Measurements from ENCODE around the gene UTP4. TPM values are rescaled to one million over a fixed set of nuclear protein-coding genes. Genes with fewer than 3 reads are reported as not detected.
A peak's percentile ranks its signal among the peaks of the same experiment; 100 is the strongest.

Gene UTP4
- total and polyA plus RNA-seq, 3 experiments from 2014 or later = 59.0 to 155 (median 150) TPM

- peaks cover 4% of the 10 kb centered on the region for H3K4me1 ChIP-seq (ENCODE audit: insufficient read depth, low read length)
- Mint-ChIP-seq H3K27ac (peak overlapping the region in 1 of 8 donors; percentile 51), H3K9me3 (no peaks in the 10 kb centered on the region), H3K4me3 (no peak overlapping the region), H3K4me1 (peaks cover 14 to 24% (median 21%) of the 10 kb centered on the region in 3 donors), H3K27me3 (no peaks in the 10 kb centered on the region), H3K36me3 (peaks cover 5 to 33% (median 11%) of the 10 kb centered on the region in 3 donors)
- POLR2A ChIA-PET = no interaction called here
- DNase-seq = no peak
- no peaks in the 10 kb centered on the region for H3K27me3 ChIP-seq (ENCODE audit: insufficient read depth, low read length, poor library complexity, severe bottlenecking)
- H3K4me3 ChIP-seq (ENCODE audit: low read length) = no peak overlapping the region
- H3K9me3 ChIP-seq (ENCODE audit: low read length) = no peaks in the 10 kb centered on the region
- CTCF ChIA-PET = no interaction called here
- H3K36me3 ChIP-seq (ENCODE audit: insufficient read depth, low read length) = peaks cover 11% of the 10 kb centered on the region
- H3K27ac ChIP-seq (ENCODE audit: low read depth, low read length) = no peak overlapping the region
Observed at GRCh38 chr16:69171325-69172084, 39.1 kb downstream of the UTP4 start.

DNA sequence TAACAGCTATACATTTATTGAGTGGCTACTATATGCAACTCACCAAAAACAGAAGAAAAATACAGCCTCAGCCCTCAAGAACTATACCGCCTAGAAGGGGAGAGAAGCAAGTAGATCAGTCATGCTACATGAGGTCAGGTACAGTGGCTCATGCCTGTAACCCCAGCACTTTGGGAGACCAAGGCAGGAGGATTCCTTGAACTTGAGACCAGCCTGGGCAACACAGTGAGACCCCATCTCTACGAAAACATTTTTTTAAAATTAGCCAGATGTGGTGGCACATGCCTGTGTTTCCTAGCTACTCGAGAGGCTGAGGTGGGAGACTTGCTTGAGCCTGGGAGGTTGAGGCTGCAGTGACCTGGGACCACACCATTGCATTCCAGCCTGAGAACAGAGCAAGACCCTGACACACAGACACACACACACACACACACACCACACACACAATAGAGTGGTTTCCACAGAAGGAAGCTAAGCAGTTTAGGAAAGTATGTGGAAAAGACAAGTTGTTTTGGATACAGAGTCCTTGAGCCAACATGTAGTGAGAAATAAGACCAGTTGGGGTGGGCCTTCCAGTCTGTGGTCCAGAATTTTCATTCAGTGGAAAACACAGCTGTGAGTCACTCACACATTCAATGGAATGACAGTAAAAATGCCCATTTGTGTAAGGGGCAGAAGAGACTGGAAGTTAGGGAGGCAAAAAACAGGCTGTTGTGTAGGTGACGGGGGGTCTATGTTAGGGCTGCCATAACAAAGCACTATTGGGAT is 43.8 kb downstream of the UTP4 start:
- no peaks in the 10 kb centered on the region for H3K9me3 Mint-ChIP-seq
- no peaks in the 10 kb centered on the region for H3K27me3 ChIP-seq (ENCODE audit: insufficient read depth, low read length, poor library complexity, severe bottlenecking)

GRCh38 chr16:69179328-69180010 is 47.0 kb downstream of the UTP4 start:
- no peak overlapping the region for H3K4me3 ChIP-seq (ENCODE audit: low read length)
- peak overlapping the region in 1 of 7 donors; percentile 28 for H3K4me3 Mint-ChIP-seq
- H3K27me3 ChIP-seq (ENCODE audit: insufficient read depth, low read length, poor library complexity, severe bottlenecking) = no peaks in the 10 kb centered on the region
- peaks cover 3 to 6% (median 5%) of the 10 kb centered on the region in 3 donors for H3K4me1 Mint-ChIP-seq
- H3K9me3 Mint-ChIP-seq = no peaks in the 10 kb centered on the region
- no peaks in the 10 kb centered on the region for H3K36me3 Mint-ChIP-seq
- CTCF ChIA-PET = interaction anchor here (1.0 to 1.2 kb wide), 2 partner anchors 9 to 29 kb away, joined by 3 read pairs; no protein-coding TSS in a partner anchor
- no peak overlapping the region for H3K27ac ChIP-seq (ENCODE audit: low read depth, low read length)
- DNase-seq = no peak
- no peaks in the 10 kb centered on the region for H3K36me3 ChIP-seq (ENCODE audit: insufficient read depth, low read length)
- POLR2A ChIA-PET = interaction anchor here (0.6 to 0.7 kb wide), 3 partner anchors 13 to 144 kb away, joined by 3 to 7 read pairs (median 4); no protein-coding TSS in a partner anchor
- H3K27ac Mint-ChIP-seq = peak overlapping the region in 1 of 8 donors; percentile 60
- H3K27me3 Mint-ChIP-seq = no peaks in the 10 kb centered on the region
- H3K4me1 ChIP-seq (ENCODE audit: insufficient read depth, low read length) = no peaks in the 10 kb centered on the region
- no peaks in the 10 kb centered on the region for H3K9me3 ChIP-seq (ENCODE audit: low read length)

More for the DNA sequence above, 43.8 kb downstream of the UTP4 start:
- Mint-ChIP-seq H3K4me1 (peaks cover 4 to 13% (median 5%) of the 10 kb centered on the region in 3 donors), H3K4me3 (no peak overlapping the region), H3K27ac (peak overlapping the region in 1 of 8 donors; percentile 33), H3K36me3 (peaks cover 0 to 3% (median 1%) of the 10 kb centered on the region in 3 donors), H3K27me3 (no peaks in the 10 kb centered on the region)
- no peak overlapping the region for H3K4me3 ChIP-seq (ENCODE audit: low read length)
- DNase-seq = no peak
- no peaks in the 10 kb centered on the region for H3K4me1 ChIP-seq (ENCODE audit: insufficient read depth, low read length)
- H3K9me3 ChIP-seq (ENCODE audit: low read length) = no peaks in the 10 kb centered on the region
- CTCF ChIA-PET = interaction anchor here (0.9 kb wide), 1 partner anchor 9 kb away, joined by 3 read pairs; no protein-coding TSS in a partner anchor
- H3K27ac ChIP-seq (ENCODE audit: low read depth, low read length) = no peak overlapping the region
- H3K36me3 ChIP-seq (ENCODE audit: insufficient read depth, low read length) = no peaks in the 10 kb centered on the region
- POLR2A ChIA-PET = no interaction called here

DNA sequence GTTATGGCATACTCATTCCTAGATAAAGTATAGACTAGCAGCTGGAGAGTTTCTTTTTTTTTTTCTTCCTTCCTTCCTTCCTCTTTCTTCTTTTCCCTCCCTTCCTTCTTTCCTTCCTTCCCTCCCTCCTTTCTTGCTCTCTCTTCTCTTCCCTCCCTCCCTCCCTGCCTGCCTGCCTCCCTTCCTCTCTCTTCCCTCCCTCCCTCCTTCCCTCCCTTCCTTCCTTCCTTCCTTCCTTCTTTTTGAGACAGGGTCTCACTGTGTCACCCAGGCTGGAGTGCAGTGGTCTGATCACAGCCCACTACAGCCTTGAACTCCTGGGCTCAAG is 47.5 kb downstream of the UTP4 start:
- H3K36me3 ChIP-seq (ENCODE audit: insufficient read depth, low read length) = no peaks in the 10 kb centered on the region
- ChIA-PET POLR2A (interaction anchor here (0.6 kb wide), 1 partner anchor 144 kb away, joined by 4 read pairs; no protein-coding TSS in a partner anchor), CTCF (interaction anchor here (1.0 kb wide), 1 partner anchor 30 kb away, joined by 3 read pairs; no protein-coding TSS in a partner anchor)
- no peak overlapping the region for H3K27ac ChIP-seq (ENCODE audit: low read depth, low read length)
- no peaks in the 10 kb centered on the region for H3K27me3 ChIP-seq (ENCODE audit: insufficient read depth, low read length, poor library complexity, severe bottlenecking)
- no peaks in the 10 kb centered on the region for H3K36me3 Mint-ChIP-seq
- H3K4me1 ChIP-seq (ENCODE audit: insufficient read depth, low read length) = peaks cover 4% of the 10 kb centered on the region
- DNase-seq = no peak
- no peak overlapping the region for H3K4me3 Mint-ChIP-seq
- H3K27me3 Mint-ChIP-seq = no peaks in the 10 kb centered on the region
- peaks cover 6 to 11% (median 9%) of the 10 kb centered on the region in 3 donors for H3K4me1 Mint-ChIP-seq
- H3K9me3 Mint-ChIP-seq = no peaks in the 10 kb centered on the region
- H3K4me3 ChIP-seq (ENCODE audit: low read length) = no peak overlapping the region
- no peaks in the 10 kb centered on the region for H3K9me3 ChIP-seq (ENCODE audit: low read length)
- H3K27ac Mint-ChIP-seq = no peak overlapping the region

- Histone ChIP-seq H3K36me3 (ENCODE audit: insufficient read depth, low read length) (no peaks in the 10 kb centered on the region), H3K27ac (ENCODE audit: low read depth, low read length) (no peak overlapping the region), H3K9me3 (ENCODE audit: low read length) (no peaks in the 10 kb centered on the region), H3K4me3 (ENCODE audit: low read length) (no peak overlapping the region), H3K4me1 (ENCODE audit: insufficient read depth, low read length) (peaks cover 13% of the 10 kb centered on the region), H3K27me3 (ENCODE audit: insufficient read depth, low read length, poor library complexity, severe bottlenecking) (no peaks in the 10 kb centered on the region)
- H3K4me3 Mint-ChIP-seq = no peak overlapping the region
- peaks cover 0 to 6% (median 0%) of the 10 kb centered on the region in 3 donors for H3K36me3 Mint-ChIP-seq
- no peak for DNase-seq
- H3K27ac Mint-ChIP-seq = no peak overlapping the region
- peaks cover 16 to 25% (median 23%) of the 10 kb centered on the region in 3 donors for H3K4me1 Mint-ChIP-seq
- ChIA-PET POLR2A (interaction anchor here (0.6 kb wide), 1 partner anchor 146 kb away, joined by 3 read pairs; no protein-coding TSS in a partner anchor), CTCF (no interaction called here)
- peaks cover 0 to 2% of the 10 kb centered on the region in 2 donors for H3K27me3 Mint-ChIP-seq
- no peaks in the 10 kb centered on the region for H3K9me3 Mint-ChIP-seq
Observed at GRCh38 chr16:69182730-69183416, 50.4 kb downstream of the UTP4 start.

GRCh38 chr16:69186642-69187445 is 54.4 kb downstream of the UTP4 start, which contains the start of gene SNTB2:
SNTB2 (plus strand) TSS chr16:69187164; CDS start chr16:69187167, 3 bp downstream.
- Mint-ChIP-seq H3K27me3 (peaks cover 0 to 2% of the 10 kb centered on the region in 2 donors), H3K27ac (peak within 1 kb of the TSS; percentile 91 to 100 (median 98)), H3K4me3 (peak within 1 kb of the TSS; percentile 97 to 100 (median 100)), H3K9me3 (no peaks in the 10 kb centered on the region), H3K4me1 (peaks cover 43 to 55% (median 53%) of the 10 kb centered on the region in 3 donors), H3K36me3 (peaks cover 3 to 11% (median 4%) of the 10 kb centered on the region in 3 donors)
- peaks cover 42% of the 10 kb centered on the region for H3K4me1 ChIP-seq (ENCODE audit: insufficient read depth, low read length)
- H3K27me3 ChIP-seq (ENCODE audit: insufficient read depth, low read length, poor library complexity, severe bottlenecking) = no peaks in the 10 kb centered on the region
- H3K27ac ChIP-seq (ENCODE audit: low read depth, low read length) = peak within 1 kb of the TSS; percentile 72
- peak; percentile 78 to 88 (median 84) for DNase-seq
- H3K36me3 ChIP-seq (ENCODE audit: insufficient read depth, low read length) = no peaks in the 10 kb centered on the region
- peak within 1 kb of the TSS; percentile 78 for H3K4me3 ChIP-seq (ENCODE audit: low read length)
- ChIA-PET CTCF (interaction anchor here (1.0 to 4.3 kb wide), 8 partner anchors 8 to 666 kb away, joined by 3 to 21 read pairs (median 3); no protein-coding TSS in a partner anchor), POLR2A (interaction anchor here (0.8 to 1.8 kb wide), 4 partner anchors 14 to 69 kb away, joined by 3 to 9 read pairs (median 4); partner anchors contain the start of genes CHTF8 and UTP4)
- no peaks in the 10 kb centered on the region for H3K9me3 ChIP-seq (ENCODE audit: low read length)
